Stimulated activated effector memory CD8-positive, alpha-beta T cell treated with anti-CD3 and anti-CD28 coated beads, Interleukin-12 subunit alpha, Interleukin-12 subunit beta, amount 100 ng/mL, for 72 hours (primary cell): Measurements from ENCODE around the gene CCN5.
"Not testable (repeated sequence)": the region's sequence is repeated elsewhere in the genome, so short reads cannot be mapped to it uniquely, and the experiment has no call there.

Experiments used
- ATAC-seq: fragments of 150-1000 bp; cut with Tn5 transposase; 2 replicates; pipeline ENCODE4 v1.10.0; 2021
- DNase-seq, 2 donors: peaks; one replicate each; pipeline ENCODE4 v3.0.0; 2021 to 2022; ENCODE audit warnings: low spot score in 2 of 2
- H3K27ac Mint-ChIP-seq: one replicate; pipeline ENCODE4 v1.8.0; 2022; ENCODE audit warnings: mild to moderate bottlenecking, mixed read lengths
- H3K36me3 Mint-ChIP-seq: one replicate; pipeline ENCODE4 v1.8.0; 2022; ENCODE audit warnings: mild to moderate bottlenecking, mixed read lengths
- H3K4me1 Mint-ChIP-seq: one replicate; pipeline ENCODE4 v1.8.0; 2022; ENCODE audit warnings: mixed read lengths
- H3K4me3 Mint-ChIP-seq: one replicate; pipeline ENCODE4 v1.8.0; 2022; ENCODE audit warnings: mild to moderate bottlenecking, mixed read lengths
- H3K9me3 Mint-ChIP-seq: one replicate; pipeline ENCODE4 v1.8.0; 2022; ENCODE audit warnings: mixed read lengths

Gene CCN5

GRCh38 chr20:44690781-44691423 is 24.3 kb upstream of the CCN5 start:
- Mint-ChIP-seq H3K4me1 (no peaks in the 10 kb centered on the region), H3K36me3 (no peaks in the 10 kb centered on the region), H3K27ac (no peak overlapping the region), H3K4me3 (no peak overlapping the region), H3K9me3 (no peaks in the 10 kb centered on the region)
- ATAC-seq: no peak
- no peak for DNase-seq

- no peaks in the 10 kb centered on the region for H3K4me1 Mint-ChIP-seq
- H3K36me3 Mint-ChIP-seq: no peaks in the 10 kb centered on the region
- ATAC-seq: no peak
- H3K4me3 Mint-ChIP-seq: no peak overlapping the region
- DNase-seq: no peak
- H3K9me3 Mint-ChIP-seq: no peaks in the 10 kb centered on the region
- H3K27ac Mint-ChIP-seq: no peak overlapping the region
Observed at GRCh38 chr20:44691424-44692423, 23.4 kb upstream of the CCN5 start.

GRCh38 chr20:44692932-44693480 is 22.2 kb upstream of the CCN5 start:
- Mint-ChIP-seq H3K9me3 (no peaks in the 10 kb centered on the region), H3K36me3 (no peaks in the 10 kb centered on the region), H3K4me3 (no peak overlapping the region), H3K4me1 (no peaks in the 10 kb centered on the region), H3K27ac (no peak overlapping the region)
- ATAC-seq (no peak), DNase-seq (no peak)

- Mint-ChIP-seq H3K27ac (no peak overlapping the region), H3K4me1 (no peaks in the 10 kb centered on the region), H3K36me3 (no peaks in the 10 kb centered on the region)
Observed at GRCh38 chr20:44693627-44694026, 21.5 kb upstream of the CCN5 start.

GRCh38 chr20:44694159-44694558 is 21.0 kb upstream of the CCN5 start:
- H3K9me3 Mint-ChIP-seq: no peaks in the 10 kb centered on the region
- H3K4me1 Mint-ChIP-seq: no peaks in the 10 kb centered on the region
- no peaks in the 10 kb centered on the region for H3K36me3 Mint-ChIP-seq
- no peak overlapping the region for H3K27ac Mint-ChIP-seq
- ATAC-seq (no peak), DNase-seq (no peak)
- no peak overlapping the region for H3K4me3 Mint-ChIP-seq

More at GRCh38 chr20:44693627-44694026, 21.5 kb upstream of the CCN5 start:
- no peak overlapping the region for H3K4me3 Mint-ChIP-seq
- H3K9me3 Mint-ChIP-seq: no peaks in the 10 kb centered on the region
- no peak for ATAC-seq
- no peak for DNase-seq

GRCh38 chr20:44695295-44695673 is 19.9 kb upstream of the CCN5 start:
- DNase-seq: no peak
- Mint-ChIP-seq H3K27ac (no peak overlapping the region), H3K9me3 (no peaks in the 10 kb centered on the region), H3K36me3 (no peaks in the 10 kb centered on the region), H3K4me1 (no peaks in the 10 kb centered on the region), H3K4me3 (no peak overlapping the region)
- ATAC-seq: no peak

GRCh38 chr20:44695674-44696300 is 19.4 kb upstream of the CCN5 start:
- Mint-ChIP-seq H3K27ac (no peak overlapping the region), H3K4me3 (no peak overlapping the region), H3K4me1 (no peaks in the 10 kb centered on the region), H3K9me3 (no peaks in the 10 kb centered on the region), H3K36me3 (no peaks in the 10 kb centered on the region)
- ATAC-seq (no peak), DNase-seq (no peak)

GRCh38 chr20:44696315-44696714 is 18.9 kb upstream of the CCN5 start:
- Mint-ChIP-seq H3K36me3 (no peaks in the 10 kb centered on the region), H3K9me3 (no peaks in the 10 kb centered on the region), H3K4me3 (no peak overlapping the region), H3K27ac (no peak overlapping the region), H3K4me1 (no peaks in the 10 kb centered on the region)
- DNase-seq: no peak
- ATAC-seq: no peak

- H3K4me3 Mint-ChIP-seq, DNase-seq, H3K4me1 Mint-ChIP-seq, H3K9me3 Mint-ChIP-seq, ATAC-seq, H3K36me3 Mint-ChIP-seq, H3K27ac Mint-ChIP-seq: not testable (repeated sequence)
Observed at GRCh38 chr20:44697041-44697440, 18.1 kb upstream of the CCN5 start.

GRCh38 chr20:44698351-44698750 is 16.8 kb upstream of the CCN5 start:
- Mint-ChIP-seq H3K4me3 (no peak overlapping the region), H3K36me3 (no peaks in the 10 kb centered on the region), H3K27ac (no peak overlapping the region), H3K4me1 (no peaks in the 10 kb centered on the region), H3K9me3 (no peaks in the 10 kb centered on the region)
- ATAC-seq (no peak), DNase-seq (no peak)

GRCh38 chr20:44700306-44700705 is 14.9 kb upstream of the CCN5 start:
- no peak overlapping the region for H3K27ac Mint-ChIP-seq
- DNase-seq (no peak), ATAC-seq (no peak)
- H3K4me1 Mint-ChIP-seq: no peaks in the 10 kb centered on the region
- no peaks in the 10 kb centered on the region for H3K36me3 Mint-ChIP-seq
- H3K9me3 Mint-ChIP-seq: no peaks in the 10 kb centered on the region
- no peak overlapping the region for H3K4me3 Mint-ChIP-seq

GRCh38 chr20:44701118-44701857 is 13.9 kb upstream of the CCN5 start:
- ATAC-seq (no peak), DNase-seq (no peak)
- no peak overlapping the region for H3K4me3 Mint-ChIP-seq
- no peaks in the 10 kb centered on the region for H3K4me1 Mint-ChIP-seq
- no peak overlapping the region for H3K27ac Mint-ChIP-seq
- H3K9me3 Mint-ChIP-seq: no peaks in the 10 kb centered on the region
- H3K36me3 Mint-ChIP-seq: no peaks in the 10 kb centered on the region

GRCh38 chr20:44701858-44702256 is 13.3 kb upstream of the CCN5 start:
- ATAC-seq (no peak), DNase-seq (no peak)
- H3K9me3 Mint-ChIP-seq: no peaks in the 10 kb centered on the region
- no peak overlapping the region for H3K4me3 Mint-ChIP-seq
- H3K4me1 Mint-ChIP-seq: no peaks in the 10 kb centered on the region
- H3K36me3 Mint-ChIP-seq: no peaks in the 10 kb centered on the region
- H3K27ac Mint-ChIP-seq: no peak overlapping the region

- no peak overlapping the region for H3K27ac Mint-ChIP-seq
- DNase-seq (no peak), ATAC-seq (no peak)
- H3K4me3 Mint-ChIP-seq: no peak overlapping the region
- H3K4me1 Mint-ChIP-seq: no peaks in the 10 kb centered on the region
- H3K9me3 Mint-ChIP-seq: no peaks in the 10 kb centered on the region
- H3K36me3 Mint-ChIP-seq: no peaks in the 10 kb centered on the region
Observed at GRCh38 chr20:44702776-44703175, 12.4 kb upstream of the CCN5 start.
